ENCODE results near the gene SYNE4. TPM values are rescaled to one million over a fixed set of nuclear protein-coding genes. Genes with fewer than 3 reads are reported as not detected.

Gene SYNE4
- total and polyA plus RNA-seq, 2 of the 13 experiments (the other 11 are each of a cell fraction or from before 2014, with no cell fraction given): 13.7 to 23.0 TPM

- TF ChIP-seq REST (IDR thresholded peaks at IDR 0.05; ENCODE audit: borderline replicate concordance in 1 of 2, low read depth in 1 of 2, low read length in 2 of 2) (no peak; a peak in 1 of 4 replicates), SMARCE1 (IDR thresholded peaks at IDR 0.05; ENCODE audit: borderline replicate concordance) (no peak), ATM (IDR thresholded peaks at IDR 0.05; ENCODE audit: borderline replicate concordance) (no peak), ONECUT2 (CRISPR knock-in tag; IDR thresholded peaks at IDR 0.05) (no peak), ZNF503 (CRISPR knock-in tag; IDR thresholded peaks at IDR 0.05) (no peak), ZNF329 (CRISPR knock-in tag; IDR thresholded peaks at IDR 0.05; ENCODE audit: low read depth) (peak; percentile 30; the same call in 1 of the 2 replicates), TBX3 (IDR thresholded peaks at IDR 0.05; ENCODE audit: borderline replicate concordance) (0 out of 2 replicates have a peak, but pooled peaks have one; percentile 29), ZNF180 (CRISPR knock-in tag; IDR thresholded peaks at IDR 0.05; ENCODE audit: borderline replicate concordance, low read depth) (no peak), REPIN1 (CRISPR knock-in tag; IDR thresholded peaks at IDR 0.05; ENCODE audit: borderline replicate concordance, low read depth) (peak; percentile 45; the same call in 1 of the 2 replicates), ZNF746 (CRISPR knock-in tag; IDR thresholded peaks at IDR 0.05) (peak; percentile 68; the same call in 1 of the 2 replicates), IRF9 (CRISPR knock-in tag; IDR thresholded peaks at IDR 0.05; ENCODE audit: borderline replicate concordance) (peak; percentile 75; the same call in 1 of the 2 replicates), NFYC (CRISPR knock-in tag; IDR thresholded peaks at IDR 0.05) (peak; percentile 90), SNRNP70 (IDR thresholded peaks at IDR 0.05; ENCODE audit: low read depth, low read length) (no peak), ZNF274 (CRISPR knock-in tag; IDR thresholded peaks at IDR 0.05) (peak; percentile 70), TRAFD1 (CRISPR knock-in tag; IDR thresholded peaks at IDR 0.05; ENCODE audit: borderline replicate concordance) (no peak), ZNF619 (CRISPR knock-in tag; IDR thresholded peaks at IDR 0.05) (no peak), GZF1 (CRISPR knock-in tag; IDR thresholded peaks at IDR 0.05) (no peak), NCOR1 (IDR thresholded peaks at IDR 0.05; ENCODE audit: borderline replicate concordance, low read length) (peak; percentile 67; the same call in 1 of the 2 replicates)
These were observed 13.3 kb downstream of the SYNE4 start, which contains the start of gene SDHAF1 (continued) for GRCh38 chr19:35995048-35995993.

Data from HepG2 (cell line).